ENCODE results near the gene RIN3. TPM values are rescaled to one million over a fixed set of nuclear protein-coding genes. Genes with fewer than 3 reads are reported as not detected.

Gene RIN3
- total RNA-seq, 4 donors from 2014 or later: 2.1 to 10.4 (median 7.2) TPM

DNA sequence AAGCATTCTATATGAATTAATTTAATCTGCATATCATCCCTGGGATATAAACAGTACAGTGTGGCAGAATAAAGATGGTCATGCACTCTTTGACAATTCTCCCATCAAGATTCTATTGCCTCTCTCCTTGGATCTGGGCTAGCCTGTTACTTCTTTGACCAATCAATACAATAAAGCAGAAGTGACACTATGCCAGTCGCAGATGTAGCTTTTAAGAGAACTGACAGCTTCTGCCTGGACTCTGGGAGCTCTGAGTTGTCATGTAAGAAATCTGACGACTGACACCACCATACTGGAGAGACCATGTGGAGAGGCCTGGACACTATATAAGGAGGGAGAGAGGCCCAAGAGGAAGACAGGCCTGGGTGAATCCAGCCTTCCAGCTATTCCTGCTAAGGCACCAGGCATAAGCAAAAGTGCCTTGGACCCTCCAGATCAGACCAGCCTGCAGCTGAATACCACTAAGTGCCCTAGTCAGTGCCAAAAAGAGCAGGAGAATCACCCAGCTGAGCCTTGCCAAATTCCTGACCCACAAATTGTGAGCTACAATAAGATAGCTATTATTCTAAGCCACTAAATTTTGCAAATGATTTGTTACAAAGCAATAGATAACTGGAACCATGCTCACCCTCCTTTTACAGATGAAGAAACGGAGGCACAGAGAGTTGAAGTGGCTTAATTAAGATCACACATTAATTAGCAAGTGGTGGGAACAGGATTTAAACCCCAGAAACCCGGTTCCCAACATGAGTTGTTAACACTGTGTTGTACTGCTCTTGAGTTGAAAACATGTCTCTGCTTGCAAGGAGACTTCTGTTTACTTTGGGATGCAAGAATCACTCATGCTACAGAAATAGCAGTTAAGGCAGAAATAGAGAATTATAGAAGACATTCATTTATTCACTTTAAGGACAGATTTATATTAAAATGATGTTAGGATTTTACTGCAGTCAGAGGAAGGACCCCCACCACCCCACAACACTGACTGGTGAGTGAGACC, 84.6 kb downstream of the RIN3 start:
- WGBS: 78% methylated on average over 4 of the region's 4 CpGs
- H3K27me3 ChIP-seq: no peaks in the 10 kb centered on the region
- H3K4me1 ChIP-seq: no peaks in the 10 kb centered on the region
- H3K9me3 ChIP-seq: no peaks in the 10 kb centered on the region
- no peak for TF ChIP-seq POLR2A (IDR thresholded peaks at IDR 0.05)
- TF ChIP-seq EP300 (IDR thresholded peaks at IDR 0.05): no peak
- TF ChIP-seq, protein P1, sequence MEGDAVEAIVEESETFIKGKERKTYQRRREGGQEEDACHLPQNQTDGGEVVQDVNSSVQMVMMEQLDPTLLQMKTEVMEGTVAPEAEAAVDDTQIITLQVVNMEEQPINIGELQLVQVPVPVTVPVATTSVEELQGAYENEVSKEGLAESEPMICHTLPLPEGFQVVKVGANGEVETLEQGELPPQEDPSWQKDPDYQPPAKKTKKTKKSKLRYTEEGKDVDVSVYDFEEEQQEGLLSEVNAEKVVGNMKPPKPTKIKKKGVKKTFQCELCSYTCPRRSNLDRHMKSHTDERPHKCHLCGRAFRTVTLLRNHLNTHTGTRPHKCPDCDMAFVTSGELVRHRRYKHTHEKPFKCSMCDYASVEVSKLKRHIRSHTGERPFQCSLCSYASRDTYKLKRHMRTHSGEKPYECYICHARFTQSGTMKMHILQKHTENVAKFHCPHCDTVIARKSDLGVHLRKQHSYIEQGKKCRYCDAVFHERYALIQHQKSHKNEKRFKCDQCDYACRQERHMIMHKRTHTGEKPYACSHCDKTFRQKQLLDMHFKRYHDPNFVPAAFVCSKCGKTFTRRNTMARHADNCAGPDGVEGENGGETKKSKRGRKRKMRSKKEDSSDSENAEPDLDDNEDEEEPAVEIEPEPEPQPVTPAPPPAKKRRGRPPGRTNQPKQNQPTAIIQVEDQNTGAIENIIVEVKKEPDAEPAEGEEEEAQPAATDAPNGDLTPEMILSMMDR (IDR thresholded peaks at IDR 0.05): no peak
- no peak for TF ChIP-seq POLR2AphosphoS5 (IDR thresholded peaks at IDR 0.05)
- DNase-seq (ENCODE audit: low spot score in 2 of 2): no peak
- no peak overlapping the region for H3K4me3 ChIP-seq
- H3K36me3 ChIP-seq: no peaks in the 10 kb centered on the region
- no peak overlapping the region for H3K27ac ChIP-seq

DNA sequence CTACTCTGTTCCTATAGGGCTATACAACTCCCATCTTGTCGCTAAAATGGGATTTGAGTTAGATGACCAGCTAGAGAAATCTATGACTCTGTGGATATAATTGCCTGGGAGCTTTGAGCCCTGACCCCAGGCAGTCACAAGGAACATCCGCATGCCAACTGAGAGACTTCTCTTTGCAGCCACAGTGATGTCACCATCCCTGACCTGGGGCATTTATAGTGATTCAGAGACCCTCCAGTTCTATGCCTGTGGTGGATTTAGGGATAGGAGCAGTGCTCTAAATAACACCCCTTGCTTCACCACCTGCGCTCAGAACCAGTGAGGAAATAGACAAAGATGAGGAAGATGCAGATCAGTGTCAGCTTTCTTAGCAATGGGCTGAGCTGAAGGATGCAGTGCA, 86.2 kb downstream of the RIN3 start:
- WGBS: 83% methylated on average over 3 of the region's 3 CpGs
- Histone ChIP-seq H3K9me3 (no peaks in the 10 kb centered on the region), H3K4me3 (no peak overlapping the region), H3K27me3 (no peaks in the 10 kb centered on the region), H3K27ac (no peak overlapping the region), H3K4me1 (peaks cover 4% of the 10 kb centered on the region), H3K36me3 (no peaks in the 10 kb centered on the region)
- TF ChIP-seq POLR2AphosphoS5 (IDR thresholded peaks at IDR 0.05) (no peak), EP300 (IDR thresholded peaks at IDR 0.05) (no peak), POLR2A (IDR thresholded peaks at IDR 0.05) (no peak)
- TF ChIP-seq, protein P1 (IDR thresholded peaks at IDR 0.05): no peak
- no peak for DNase-seq (ENCODE audit: low spot score in 2 of 2)

DNA sequence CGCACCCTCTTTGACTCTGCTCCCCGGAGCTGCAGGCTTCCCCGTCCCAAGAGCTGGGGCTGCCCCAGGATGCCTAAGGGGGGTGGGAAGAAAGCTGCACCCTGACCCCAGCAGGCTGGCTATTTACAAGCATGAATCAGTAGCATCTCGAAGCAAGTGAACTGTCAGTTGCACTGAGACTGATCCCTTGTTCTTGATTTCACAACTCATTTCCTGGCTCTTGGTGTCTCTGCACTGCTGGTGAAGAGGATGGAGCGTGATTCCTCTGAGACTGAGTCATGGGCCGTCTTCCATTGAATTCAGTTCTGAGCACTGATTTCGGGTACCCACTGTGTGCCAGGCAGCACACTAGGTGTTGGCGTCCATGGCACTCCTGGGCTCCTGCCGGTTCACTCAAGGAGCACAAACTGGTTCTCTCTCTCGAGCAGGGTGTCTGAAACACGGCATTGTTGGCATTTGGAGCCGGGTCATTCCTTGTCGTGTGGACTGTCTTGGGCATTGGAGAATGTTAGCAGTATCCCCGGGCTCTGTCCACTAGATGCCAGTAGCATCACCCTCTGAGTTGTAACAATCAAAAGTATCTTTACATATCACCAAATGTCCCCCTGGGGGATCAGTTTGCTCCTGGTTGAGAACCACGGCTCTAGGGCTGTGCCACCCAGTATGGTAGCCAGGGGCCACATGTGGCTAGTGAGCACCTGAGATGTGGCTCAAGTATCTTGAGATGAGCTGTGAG, 86.9 kb downstream of the RIN3 start:
- no peak for DNase-seq (ENCODE audit: low spot score in 2 of 2)
- H3K27me3 ChIP-seq: no peaks in the 10 kb centered on the region
- no peaks in the 10 kb centered on the region for H3K36me3 ChIP-seq
- H3K4me3 ChIP-seq: no peak overlapping the region
- 72% methylated on average over 5 of the region's 15 CpGs for WGBS
- peaks cover 4% of the 10 kb centered on the region for H3K4me1 ChIP-seq
- no peaks in the 10 kb centered on the region for H3K9me3 ChIP-seq
- H3K27ac ChIP-seq: no peak overlapping the region
- TF ChIP-seq POLR2A (IDR thresholded peaks at IDR 0.05): no peak
- no peak for TF ChIP-seq POLR2AphosphoS5 (IDR thresholded peaks at IDR 0.05)
- TF ChIP-seq EP300 (IDR thresholded peaks at IDR 0.05): no peak
- TF ChIP-seq, protein P1 (IDR thresholded peaks at IDR 0.05): no peak

DNA sequence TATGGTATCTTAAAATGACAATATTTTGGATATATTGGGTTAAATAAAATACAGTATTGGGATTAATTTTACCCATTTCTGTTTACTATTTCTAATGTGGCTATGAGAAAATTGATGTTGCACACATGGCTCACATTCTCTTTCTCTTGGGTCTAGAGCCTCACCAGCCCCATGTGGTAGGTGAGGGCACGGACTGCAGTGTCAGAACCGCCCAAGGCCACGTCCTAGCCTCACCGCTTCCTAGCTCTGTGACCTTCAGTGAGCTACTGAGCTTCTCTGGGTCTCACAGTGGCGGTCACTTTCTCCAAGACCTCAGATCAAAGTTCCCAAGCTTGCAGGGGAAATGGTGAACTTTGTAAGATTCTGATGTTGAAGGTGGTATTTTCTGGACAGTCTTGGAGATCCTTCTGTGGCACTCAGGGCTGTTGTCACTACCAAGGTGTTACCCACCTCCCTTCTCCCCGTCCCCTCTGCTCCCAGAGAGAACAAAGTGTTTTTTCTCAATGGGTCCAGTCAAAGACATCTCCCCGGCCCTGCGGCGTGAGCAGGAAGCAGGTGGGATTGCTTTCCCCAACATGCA, 87.6 kb downstream of the RIN3 start:
- Histone ChIP-seq H3K9me3 (no peaks in the 10 kb centered on the region), H3K4me3 (no peak overlapping the region), H3K27me3 (no peaks in the 10 kb centered on the region), H3K27ac (no peak overlapping the region), H3K36me3 (no peaks in the 10 kb centered on the region), H3K4me1 (peaks cover 4% of the 10 kb centered on the region)
- DNase-seq (ENCODE audit: low spot score in 2 of 2): no peak
- TF ChIP-seq POLR2A (IDR thresholded peaks at IDR 0.05): no peak
- TF ChIP-seq POLR2AphosphoS5 (IDR thresholded peaks at IDR 0.05): no peak
- TF ChIP-seq EP300 (IDR thresholded peaks at IDR 0.05): no peak
- TF ChIP-seq, protein P1 (IDR thresholded peaks at IDR 0.05): no peak
- WGBS: 92% methylated on average over 9 of the region's 9 CpGs

Measured in suprapubic skin (tissue), 4 donors.